SK-N-SH (cell line): ENCODE measurements around the gene FAM78B. TPM values are rescaled to one million over a fixed set of nuclear protein-coding genes. Genes with fewer than 3 reads are reported as not detected.

Experiments used
- CTCF ChIA-PET: fragments of 300-600, 350-600 bp; formaldehyde crosslinking; extraction: SDS; loops from one replicate; lab custom pipeline; 2021; lab: Yijun Ruan, JAX
- POLR2A ChIA-PET: fragments of 350-600 bp; sonication (Branson Sonifier 250); formaldehyde crosslinking; extraction: SDS; loops from one replicate; lab custom pipeline; 2020; ENCODE audit warnings: antibody characterized with exemption, inconsistent platforms; lab: Yijun Ruan, JAX
- DNase-seq: peaks from one replicate; pipeline ENCODE4 v3.0.0; 2012
- H2AFZ ChIP-seq: fragments of 200-600 bp; sonication (generic); 2 replicates; pipeline ENCODE4 v1.8.1; 2016; ENCODE audit warnings: antibody characterized with exemption, mild to moderate bottlenecking, low read depth
- H3F3A ChIP-seq: fragments of 200-600 bp; sonication (generic); replicated peaks from 2 replicates; pipeline ENCODE3; 2016; ENCODE audit warnings: antibody characterized with exemption, mild to moderate bottlenecking; ENCODE audit not compliant: insufficient read depth
- H3K27ac ChIP-seq, 2 experiments: fragments of 200-500 bp in 1 of 2; fragments of 200-600 bp in 1 of 2; sonication (Bioruptor generic) in 1 of 2; sonication (generic), shearing (Covaris generic) in 1 of 2; 2 replicates each; pipeline versions ENCODE4 v1.5.1 to v1.6.1; 2014 to 2016; ENCODE audit warnings: low read depth in 2 of 2, inconsistent platforms in 1 of 2, low read length in 1 of 2, mild to moderate bottlenecking in 1 of 2, mixed read lengths in 1 of 2
- H3K27me3 ChIP-seq: fragments of 200-600 bp; sonication (generic), shearing (Covaris generic); 2 replicates; pipeline ENCODE4 v1.6.1; 2016; ENCODE audit warnings: mixed run types; ENCODE audit not compliant: insufficient read depth
- H3K36me3 ChIP-seq, 2 experiments: fragments of 200-500 bp in 1 of 2; fragments of 200-600 bp in 1 of 2; sonication (Bioruptor generic) in 1 of 2; sonication (generic) in 1 of 2; replicated peaks in 1 of 2; 2 replicates each; pipeline versions ENCODE3 to v1.5.1; 2014 to 2016; ENCODE audit warnings: low read length in 1 of 2, mild to moderate bottlenecking in 1 of 2; ENCODE audit not compliant: insufficient read depth in 2 of 2, control insufficient read depth in 1 of 2
- H3K4me1 ChIP-seq, 2 experiments: fragments of 200-500 bp in 1 of 2; fragments of 200-600 bp in 1 of 2; sonication (Bioruptor generic) in 1 of 2; sonication (generic), shearing (Covaris generic) in 1 of 2; 2 replicates each; pipeline versions ENCODE4 v1.5.1 to v1.6.1; 2014 to 2016; ENCODE audit warnings: low read depth in 1 of 2, low read length in 1 of 2, mixed run types in 1 of 2; ENCODE audit not compliant: insufficient read depth in 2 of 2, control insufficient read depth in 1 of 2
- H3K4me2 ChIP-seq: fragments of 200-600 bp; sonication (generic), shearing (Covaris generic); 2 replicates; pipeline ENCODE4 v1.6.1; 2017; ENCODE audit warnings: mixed run types
- H3K4me3 ChIP-seq, 2 experiments: fragments of 200-500 bp in 1 of 2; fragments of 200-600 bp in 1 of 2; sonication (Bioruptor generic) in 1 of 2; sonication (generic), shearing (Covaris generic) in 1 of 2; 2 replicates each; pipeline versions ENCODE4 v1.5.1 to v1.8.1; 2014 to 2016; ENCODE audit warnings: low read depth in 2 of 2, inconsistent platforms in 1 of 2, low read length in 1 of 2, mild to moderate bottlenecking in 1 of 2, mixed read lengths in 1 of 2, moderate library complexity in 1 of 2
- H3K79me2 ChIP-seq: fragments of 200-600 bp; sonication (generic); 2 replicates; pipeline ENCODE4 v1.8.1; 2017; ENCODE audit warnings: mild to moderate bottlenecking; ENCODE audit not compliant: insufficient read depth
- H3K9ac ChIP-seq: fragments of 200-600 bp; sonication (generic); 2 replicates; pipeline ENCODE4 v1.6.1; 2017; ENCODE audit warnings: mixed run types
- H3K9me2 ChIP-seq: fragments of 200-600 bp; sonication (generic); 2 replicates; pipeline ENCODE4 v1.6.1; 2017; ENCODE audit warnings: mixed run types
- H3K9me3 ChIP-seq: fragments of 200-600 bp; sonication (generic); 2 replicates; pipeline ENCODE4 v1.6.1; 2017; ENCODE audit warnings: mixed run types, mild to moderate bottlenecking, moderate library complexity
- H4K20me1 ChIP-seq: fragments of 200-600 bp; sonication (generic); 2 replicates; pipeline ENCODE4 v1.6.1; 2017; ENCODE audit warnings: mild to moderate bottlenecking, mixed run types; ENCODE audit not compliant: insufficient read depth
- EP300 ChIP-seq, 2 experiments: IDR thresholded peaks; 2 replicates each; pipeline versions ENCODE4 v1.4.0 to v1.6.1; 2012; ENCODE audit warnings: borderline replicate concordance in 1 of 2, low read depth in 1 of 2, low read length in 1 of 2
- IRF3 ChIP-seq: fragments of 150-350 bp; IDR thresholded peaks from 2 replicates; pipeline ENCODE4 v1.6.1; 2016; ENCODE audit warnings: mild to moderate bottlenecking, low read depth, low read length
- ZBTB33 ChIP-seq: IDR thresholded peaks from 2 replicates; pipeline ENCODE4 v1.4.0; 2012; ENCODE audit warnings: low read depth, borderline replicate concordance
- WGBS: methylation state at CpG from one replicate; pipeline ENCODE4 v1.1.6; 2017; ENCODE audit warnings: low lambda C conversion rate; 5-methylcytosine and 5-hydroxymethylcytosine counted together
- polyA plus RNA-seq, 3 experiments: library from polyadenylated mRNA; depleted of rRNA; stranded (reverse); fragments of >200 nt; gene quantifications; 2 replicates each; pipeline ENCODE4 v1.2.3, GENCODE V29; 2012

Gene FAM78B
- polyA plus RNA-seq, 1 of the 3 experiments (the other 2 are of a cell fraction): 0.36 TPM

- no peak for TF ChIP-seq ZBTB33
- TF ChIP-seq EP300 (IDR thresholded peaks at IDR 0.05; ENCODE audit: borderline replicate concordance in 1 of 2, low read depth in 1 of 2, low read length in 1 of 2): no peak
Measured at GRCh38 chr1:166040202-166040997, 126.4 kb downstream of the FAM78B start (continued).

GRCh38 chr1:166039436-166040201 lies 127.2 kb downstream of the FAM78B start:
- Histone ChIP-seq H3K27ac (no peak overlapping the region), H3K9me3 (no peaks in the 10 kb centered on the region), H3K4me1 (no peaks in the 10 kb centered on the region), H3K9me2 (no peaks in the 10 kb centered on the region), H2AFZ (no peak overlapping the region), H3F3A (no peaks in the 10 kb centered on the region), H4K20me1 (no peaks in the 10 kb centered on the region), H3K27me3 (no peaks in the 10 kb centered on the region), H3K4me2 (no peak overlapping the region), H3K9ac (no peak overlapping the region), H3K36me3 (no peaks in the 10 kb centered on the region), H3K4me3 (no peak overlapping the region), H3K79me2 (no peaks in the 10 kb centered on the region)
- 33% methylated on average over 9 of the region's 9 CpGs for WGBS
- DNase-seq: no peak
- CTCF ChIA-PET: no interaction called here
- POLR2A ChIA-PET: no interaction called here
- TF ChIP-seq EP300 (IDR thresholded peaks at IDR 0.05; ENCODE audit: borderline replicate concordance in 1 of 2, low read depth in 1 of 2, low read length in 1 of 2): no peak

GRCh38 chr1:166036092-166036491 lies 130.7 kb downstream of the FAM78B start:
- Histone ChIP-seq H3K9me3 (no peaks in the 10 kb centered on the region), H4K20me1 (no peaks in the 10 kb centered on the region), H3K4me2 (no peak overlapping the region), H3K27ac (no peak overlapping the region), H3K36me3 (no peaks in the 10 kb centered on the region), H3K27me3 (no peaks in the 10 kb centered on the region), H3K9ac (no peak overlapping the region), H3K4me3 (no peak overlapping the region), H3K79me2 (no peaks in the 10 kb centered on the region), H3K9me2 (no peaks in the 10 kb centered on the region), H2AFZ (no peak overlapping the region), H3F3A (no peaks in the 10 kb centered on the region), H3K4me1 (peaks cover 0 to 6% of the 10 kb centered on the region in 2 experiments; a peak in 1 of 4 replicates)
- ChIA-PET POLR2A (no interaction called here), CTCF (interaction anchor here (1.4 kb wide), 1 partner anchor 110 kb away, joined by 3 read pairs; no protein-coding TSS in a partner anchor)
- TF ChIP-seq IRF3: no peak
- no peak for DNase-seq
- 30% methylated on average over 5 of the region's 5 CpGs for WGBS
